DND-41 (cell line): ENCODE results near the gene RIOK3.

Experiments used
- ATAC-seq: fragments of 200-7000 bp; cut with Tn5 transposase; 3 replicates; pipeline ENCODE4 v1.9.1; 2021; ENCODE audit warnings: low read depth; ENCODE audit not compliant: insufficient read depth
- DNase-seq: peaks from one replicate; pipeline ENCODE4 v3.0.0-alpha.2; 2020
- H2AFZ ChIP-seq: 2 replicates; pipeline ENCODE4 v1.6.0; 2012; ENCODE audit warnings: low read depth, low read length
- H3K27ac ChIP-seq: 2 replicates; pipeline ENCODE4 v1.5.1; 2012; ENCODE audit warnings: low read length, inconsistent platforms
- H3K27me3 ChIP-seq: fragments of 200-600 bp; sonication (generic); 2 replicates; pipeline ENCODE4 v1.6.0; 2012; ENCODE audit warnings: low read length, mild to moderate bottlenecking, inconsistent platforms; ENCODE audit not compliant: insufficient read depth, poor library complexity
- H3K36me3 ChIP-seq: 2 replicates; pipeline ENCODE4 v1.5.1; 2012; ENCODE audit warnings: low read length, inconsistent platforms; ENCODE audit not compliant: insufficient read depth
- H3K4me1 ChIP-seq: 2 replicates; pipeline ENCODE4 v1.5.1; 2012; ENCODE audit warnings: mild to moderate bottlenecking, low read length; ENCODE audit not compliant: insufficient read depth
- H3K4me2 ChIP-seq: 2 replicates; pipeline ENCODE4 v1.6.0; 2012; ENCODE audit warnings: mild to moderate bottlenecking, moderate library complexity, low read length, inconsistent platforms; ENCODE audit not compliant: insufficient read depth
- H3K4me3 ChIP-seq, 2 experiments: fragments of 200-600 bp in 1 of 2; shearing (Covaris generic) in 1 of 2; 2 replicates each; pipeline ENCODE4 v1.5.1; 2012 to 2016; ENCODE audit warnings: inconsistent platforms in 2 of 2, low read length in 2 of 2, mild to moderate bottlenecking in 2 of 2, low read depth in 1 of 2, moderate library complexity in 1 of 2
- H3K79me2 ChIP-seq: 2 replicates; pipeline ENCODE4 v1.6.0; 2012; ENCODE audit warnings: low read length, inconsistent platforms; ENCODE audit not compliant: insufficient read depth
- H3K9ac ChIP-seq: 2 replicates; pipeline ENCODE4 v1.6.0; 2012; ENCODE audit warnings: low read depth, mild to moderate bottlenecking, inconsistent platforms, low read length, moderate library complexity
- H3K9me3 ChIP-seq: 2 replicates; pipeline ENCODE4 v1.5.1; 2012; ENCODE audit warnings: low read length, moderate library complexity, mild to moderate bottlenecking, inconsistent platforms; ENCODE audit not compliant: insufficient read depth, severe bottlenecking
- H4K20me1 ChIP-seq: 2 replicates; pipeline ENCODE4 v1.6.0; 2012; ENCODE audit warnings: low read length; ENCODE audit not compliant: insufficient read depth
- CTCF ChIP-seq: IDR thresholded peaks from 2 replicates; pipeline ENCODE4 v1.5.1; 2012; ENCODE audit warnings: borderline replicate concordance, low read length, moderate library complexity, mild to moderate bottlenecking; ENCODE audit not compliant: poor library complexity, severe bottlenecking; ENCODE audit errors: extremely low read depth
- EZH2 ChIP-seq: IDR thresholded peaks from 3 replicates; pipeline ENCODE4 v1.6.1; 2012; ENCODE audit warnings: borderline replicate concordance, low read depth, mild to moderate bottlenecking, moderate library complexity, low read length, inconsistent platforms; ENCODE audit not compliant: severe bottlenecking

RIOK3 gene

DNA sequence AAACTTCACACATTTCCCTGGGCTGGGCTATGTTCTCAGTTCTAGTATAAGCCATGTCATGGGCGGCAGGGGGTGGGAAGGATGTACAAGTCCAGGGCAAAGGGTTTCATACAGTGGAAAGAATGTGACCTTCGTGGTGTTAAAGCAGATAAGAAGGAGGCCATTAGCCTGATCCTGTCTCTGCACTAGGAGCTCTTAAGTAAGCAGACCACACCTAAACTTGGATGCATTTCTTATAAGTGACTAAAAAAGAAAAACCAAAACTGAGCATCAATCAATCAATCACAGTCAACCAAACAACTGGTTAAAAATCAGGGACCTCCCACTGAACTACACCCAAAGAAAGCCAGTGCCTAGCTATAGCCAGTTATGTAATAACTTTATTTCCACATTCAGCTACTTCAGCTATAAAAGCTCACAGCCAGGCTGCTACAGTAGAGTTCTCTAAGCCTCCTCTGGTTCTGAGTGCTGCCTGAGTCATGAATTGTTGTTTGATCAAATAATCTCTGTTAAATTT is 46.8 kb upstream of the RIOK3 start:
- ATAC-seq: no peak
- no peak for TF ChIP-seq EZH2
- no peak for TF ChIP-seq CTCF
- Histone ChIP-seq H3K79me2 (no peaks in the 10 kb centered on the region), H3K9ac (no peak overlapping the region), H3K4me3 (no peak overlapping the region), H3K27ac (no peak overlapping the region), H2AFZ (no peak overlapping the region), H3K4me2 (no peak overlapping the region), H3K9me3 (no peaks in the 10 kb centered on the region), H3K36me3 (no peaks in the 10 kb centered on the region), H3K4me1 (no peaks in the 10 kb centered on the region), H3K27me3 (no peaks in the 10 kb centered on the region), H4K20me1 (no peaks in the 10 kb centered on the region)
- no peak for DNase-seq

DNA sequence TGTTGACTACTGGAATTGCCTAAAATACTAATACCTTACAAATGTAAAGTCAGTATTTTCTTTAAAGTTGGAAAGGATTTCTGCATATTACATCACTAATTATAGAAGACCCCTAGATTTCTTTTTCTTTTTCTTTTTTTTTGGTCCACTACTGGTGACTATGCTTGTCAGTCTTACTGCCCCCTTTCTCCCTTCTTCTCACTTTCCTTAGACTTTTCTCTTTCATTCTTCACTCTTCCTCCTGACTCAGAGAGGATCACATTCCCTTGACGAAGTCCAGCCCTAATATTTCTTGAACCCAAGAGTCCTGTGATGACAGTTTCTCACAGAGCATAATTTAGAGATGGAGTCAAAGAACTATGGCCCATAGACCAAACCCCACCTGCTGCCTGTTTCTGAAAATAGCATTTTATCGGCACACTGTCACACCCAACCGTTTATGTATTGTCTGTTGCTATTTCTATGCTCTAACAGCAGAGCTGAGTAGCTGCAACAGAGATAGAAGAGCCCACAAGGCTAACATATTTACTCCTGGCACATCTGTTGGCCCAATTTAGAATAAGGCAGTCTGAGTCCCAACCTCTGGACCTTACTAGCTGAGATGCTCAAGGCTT is 40.6 kb upstream of the RIOK3 start:
- ATAC-seq: no peak
- no peaks in the 10 kb centered on the region for H3K9me3 ChIP-seq
- no peaks in the 10 kb centered on the region for H3K79me2 ChIP-seq
- H3K27ac ChIP-seq: no peak overlapping the region
- no peak overlapping the region for H3K9ac ChIP-seq
- no peaks in the 10 kb centered on the region for H3K27me3 ChIP-seq
- H3K4me2 ChIP-seq: no peak overlapping the region
- H3K36me3 ChIP-seq: no peaks in the 10 kb centered on the region
- no peak overlapping the region for H3K4me3 ChIP-seq
- no peak for DNase-seq
- H3K4me1 ChIP-seq: no peaks in the 10 kb centered on the region
- no peaks in the 10 kb centered on the region for H4K20me1 ChIP-seq
- TF ChIP-seq EZH2: no peak
- no peak for TF ChIP-seq CTCF
- no peak overlapping the region for H2AFZ ChIP-seq

- ATAC-seq: no peak
- Histone ChIP-seq H3K27me3 (no peaks in the 10 kb centered on the region), H2AFZ (no peak overlapping the region), H3K4me2 (no peak overlapping the region), H3K4me3 (no peak overlapping the region), H3K4me1 (no peaks in the 10 kb centered on the region), H3K9me3 (no peaks in the 10 kb centered on the region), H3K27ac (no peak overlapping the region), H4K20me1 (no peaks in the 10 kb centered on the region), H3K9ac (no peak overlapping the region), H3K79me2 (no peaks in the 10 kb centered on the region), H3K36me3 (no peaks in the 10 kb centered on the region)
- TF ChIP-seq EZH2 (no peak), CTCF (no peak)
- no peak for DNase-seq
Observed at GRCh38 chr18:23415515-23415914, 37.6 kb upstream of the RIOK3 start.

- ATAC-seq (no peak), DNase-seq (no peak)
- Histone ChIP-seq H2AFZ (no peak overlapping the region), H3K36me3 (no peaks in the 10 kb centered on the region), H3K79me2 (no peaks in the 10 kb centered on the region), H3K27ac (no peak overlapping the region), H3K9me3 (no peaks in the 10 kb centered on the region), H3K27me3 (no peaks in the 10 kb centered on the region), H3K9ac (no peak overlapping the region), H4K20me1 (no peaks in the 10 kb centered on the region), H3K4me3 (no peak overlapping the region), H3K4me1 (no peaks in the 10 kb centered on the region), H3K4me2 (no peak overlapping the region)
- TF ChIP-seq CTCF: no peak
- TF ChIP-seq EZH2: no peak
Observed at GRCh38 chr18:23416298-23416697, 36.8 kb upstream of the RIOK3 start.
